K562 (cell line): ENCODE results near the gene BZW2. TPM values are rescaled to one million over a fixed set of nuclear protein-coding genes. Genes with fewer than 3 reads are reported as not detected.

ENCODE experiments used
- EGR1 ChIP-seq: fragments of 450-650 bp; conservative IDR thresholded peaks from 2 replicates; pipeline ENCODE4 v1.6.1; 2017; ENCODE audit warnings: mild to moderate bottlenecking
- EHMT2 ChIP-seq: fragments of 450-650 bp; IDR thresholded peaks from 2 replicates; pipeline ENCODE4 v1.6.1; 2018; ENCODE audit warnings: antibody characterized with exemption
- FOS ChIP-seq: IDR thresholded peaks from 3 replicates; pipeline ENCODE4 v1.6.1; 2011; ENCODE audit not compliant: insufficient read length; ENCODE audit errors: extremely low read depth
- GTF2A2 ChIP-seq: IDR thresholded peaks from 2 replicates; pipeline ENCODE4 v1.6.1; 2016; ENCODE audit warnings: mild to moderate bottlenecking, missing genetic modification characterization, missing compliant biosample characterization
- HDAC3 ChIP-seq: fragments of 450-650 bp; IDR thresholded peaks from 2 replicates; pipeline ENCODE4 v1.6.1; 2018; ENCODE audit warnings: borderline replicate concordance, mild to moderate bottlenecking, moderate library complexity; ENCODE audit not compliant: partially characterized antibody
- JUN ChIP-seq, 2 experiments: sonication (generic) in 1 of 2; formaldehyde crosslinking in 1 of 2; IDR thresholded peaks; 2 replicates each; pipeline versions ENCODE4 v1.6.1 to v1.8.0; 2012 to 2022; ENCODE audit warnings: borderline replicate concordance in 2 of 2, mild to moderate bottlenecking in 2 of 2, improper control_type of control experiment in 1 of 2, low read depth in 1 of 2, low read length in 1 of 2, missing genetic modification reagents in 1 of 2
- NCOA4 ChIP-seq: fragments of 450-650 bp; IDR thresholded peaks from 2 replicates; pipeline ENCODE4 v1.6.1; 2018; ENCODE audit warnings: mild to moderate bottlenecking; ENCODE audit not compliant: partially characterized antibody
- NONO ChIP-seq, 2 experiments: fragments of 200-400 bp in 1 of 2; fragments of 450-650 bp in 1 of 2; formaldehyde crosslinking in 1 of 2; IDR thresholded peaks; 2 replicates each; pipeline ENCODE4 v1.6.1; 2017; ENCODE audit warnings: low read depth in 2 of 2, mild to moderate bottlenecking in 2 of 2, moderate library complexity in 2 of 2, low read length in 1 of 2
- NR2C2 ChIP-seq, 2 experiments: fragments of 200-800 bp in 1 of 2; sonication (Bioruptor generic) in 1 of 2; sonication (generic) in 1 of 2; formaldehyde crosslinking in 1 of 2; IDR thresholded peaks; 2 replicates each; pipeline versions ENCODE4 v1.6.1 to v1.8.0; 2016 to 2022; ENCODE audit warnings: mild to moderate bottlenecking in 1 of 2, missing compliant biosample characterization in 1 of 2, missing genetic modification characterization in 1 of 2, missing genetic modification reagents in 1 of 2
- PCBP2 ChIP-seq: fragments of 200-400 bp; formaldehyde crosslinking; IDR thresholded peaks from 2 replicates; pipeline ENCODE4 v1.6.1; 2018; ENCODE audit warnings: low read length, low read depth, mild to moderate bottlenecking, moderate library complexity; ENCODE audit not compliant: poor library complexity, severe bottlenecking
- PRDM10 ChIP-seq: fragments of 450-650 bp; IDR thresholded peaks from 2 replicates; pipeline ENCODE4 v1.6.1; 2018; ENCODE audit not compliant: partially characterized antibody
- PRMT5 ChIP-seq: sonication (generic); formaldehyde crosslinking; IDR thresholded peaks from 2 replicates; pipeline ENCODE4 v1.5.0; 2020; ENCODE audit warnings: missing genetic modification reagents
- TAF1 ChIP-seq: IDR thresholded peaks from 2 replicates; pipeline ENCODE4 v1.6.1; 2011; ENCODE audit warnings: mild to moderate bottlenecking, low read length, moderate library complexity; ENCODE audit not compliant: insufficient read depth, control insufficient read depth, severe bottlenecking; ENCODE audit errors: extremely low read depth
- ZBTB33 ChIP-seq: sonication (generic); formaldehyde crosslinking; IDR thresholded peaks from 2 replicates; pipeline ENCODE4 v1.8.1; 2023; ENCODE audit warnings: mild to moderate bottlenecking, missing genetic modification reagents
- ZKSCAN3 ChIP-seq: fragments of 250-450 bp; sonication (Bioruptor Pico); IDR thresholded peaks from 2 replicates; pipeline ENCODE4 v1.4.0; 2020
- ZNF311 ChIP-seq: fragments of 250-450 bp; sonication (Bioruptor Pico); IDR thresholded peaks from 2 replicates; pipeline ENCODE4 v1.4.0; 2020; ENCODE audit warnings: mild to moderate bottlenecking, moderate library complexity
- ZNF445 ChIP-seq: fragments of 250-450 bp; sonication (Bioruptor Pico); IDR thresholded peaks from 2 replicates; pipeline ENCODE4 v1.4.0; 2020; ENCODE audit warnings: low read depth, mild to moderate bottlenecking, moderate library complexity
- ZNF785 ChIP-seq: fragments of 250-450 bp; sonication (Bioruptor Pico); IDR thresholded peaks from 2 replicates; pipeline ENCODE4 v1.4.0; 2020; ENCODE audit warnings: mild to moderate bottlenecking
- polyA plus RNA-seq, 8 experiments: library from polyadenylated mRNA; depleted of rRNA in 4 of 8; stranded (reverse) in 5 of 8; unstranded in 3 of 8; fragments of >200 nt; fragmentation: Nextera tagmentation in 2 of 8; fragmentation: Illumina TruSeq in 1 of 8; extraction: Ambion mirVana in 2 of 8; extraction: Trizol in 1 of 8; gene quantifications; 2 replicates each; pipeline versions ENCODE4 v1.2.1 to v1.2.3, GENCODE V29; 2011 to 2014; ENCODE audit warnings: inconsistent platforms in 1 of 8, missing spikeins in 1 of 8
- total RNA-seq, 7 experiments: library from RNA; depleted of rRNA in 6 of 7; stranded (reverse); fragments of >200 nt in 6 of 7; fragmentation: Illumina TruSeq in 2 of 7; extraction: Trizol in 2 of 7; gene quantifications; 2 replicates each; pipeline versions ENCODE4 v1.2.1 to v1.2.3, GENCODE V29; 2011 to 2021; ENCODE audit warnings: low replicate concordance in 1 of 7
- TF ChIP-seq, protein P1 (sequence below): fragments of 250-450 bp; sonication (Bioruptor Pico); IDR thresholded peaks from 2 replicates; pipeline ENCODE4 v1.4.0; 2020; ENCODE audit warnings: mild to moderate bottlenecking, moderate library complexity

BZW2 gene
- total and polyA plus RNA-seq, 9 of the 15 experiments (the other 6 are each of a cell fraction or from before 2014, with no cell fraction given): 140 to 316 (median 173) TPM

GRCh38 chr7:16648551-16648950 is 2.6 kb downstream of the BZW2 start (continued):
- TF ChIP-seq, protein P1, sequence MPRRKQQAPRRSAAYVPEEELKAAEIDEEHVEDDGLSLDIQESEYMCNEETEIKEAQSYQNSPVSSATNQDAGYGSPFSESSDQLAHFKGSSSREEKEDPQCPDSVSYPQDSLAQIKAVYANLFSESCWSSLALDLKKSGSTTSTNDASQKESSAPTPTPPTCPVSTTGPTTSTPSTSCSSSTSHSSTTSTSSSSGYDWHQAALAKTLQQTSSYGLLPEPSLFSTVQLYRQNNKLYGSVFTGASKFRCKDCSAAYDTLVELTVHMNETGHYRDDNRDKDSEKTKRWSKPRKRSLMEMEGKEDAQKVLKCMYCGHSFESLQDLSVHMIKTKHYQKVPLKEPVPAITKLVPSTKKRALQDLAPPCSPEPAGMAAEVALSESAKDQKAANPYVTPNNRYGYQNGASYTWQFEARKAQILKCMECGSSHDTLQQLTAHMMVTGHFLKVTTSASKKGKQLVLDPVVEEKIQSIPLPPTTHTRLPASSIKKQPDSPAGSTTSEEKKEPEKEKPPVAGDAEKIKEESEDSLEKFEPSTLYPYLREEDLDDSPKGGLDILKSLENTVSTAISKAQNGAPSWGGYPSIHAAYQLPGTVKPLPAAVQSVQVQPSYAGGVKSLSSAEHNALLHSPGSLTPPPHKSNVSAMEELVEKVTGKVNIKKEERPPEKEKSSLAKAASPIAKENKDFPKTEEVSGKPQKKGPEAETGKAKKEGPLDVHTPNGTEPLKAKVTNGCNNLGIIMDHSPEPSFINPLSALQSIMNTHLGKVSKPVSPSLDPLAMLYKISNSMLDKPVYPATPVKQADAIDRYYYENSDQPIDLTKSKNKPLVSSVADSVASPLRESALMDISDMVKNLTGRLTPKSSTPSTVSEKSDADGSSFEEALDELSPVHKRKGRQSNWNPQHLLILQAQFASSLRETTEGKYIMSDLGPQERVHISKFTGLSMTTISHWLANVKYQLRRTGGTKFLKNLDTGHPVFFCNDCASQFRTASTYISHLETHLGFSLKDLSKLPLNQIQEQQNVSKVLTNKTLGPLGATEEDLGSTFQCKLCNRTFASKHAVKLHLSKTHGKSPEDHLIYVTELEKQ (CRISPR knock-in tag): no peak
- TF ChIP-seq ZBTB33 (CRISPR knock-in tag): no peak
- no peak for TF ChIP-seq ZNF785
- TF ChIP-seq TAF1: no peak
- TF ChIP-seq PRDM10: peak; percentile 65
- TF ChIP-seq ZKSCAN3 (CRISPR knock-in tag): no peak
- no peak for TF ChIP-seq NR2C2 (CRISPR knock-in tag; IDR thresholded peaks at IDR 0.05)
- no peak for TF ChIP-seq NR2C2 (tag; IDR thresholded peaks at IDR 0.05)
- no peak for TF ChIP-seq FOS
- no peak for TF ChIP-seq NONO (IDR thresholded peaks at IDR 0.05; ENCODE audit: low read depth in 2 of 2, low read length in 1 of 2)
- no peak for TF ChIP-seq NCOA4
- TF ChIP-seq GTF2A2: no peak
- TF ChIP-seq EHMT2: no peak
- no peak for TF ChIP-seq HDAC3
- TF ChIP-seq PRMT5 (CRISPR knock-in tag): no peak
- TF ChIP-seq JUN (IDR thresholded peaks at IDR 0.05; ENCODE audit: borderline replicate concordance, low read depth, low read length): no peak
- TF ChIP-seq JUN (CRISPR knock-in tag; IDR thresholded peaks at IDR 0.05; ENCODE audit: borderline replicate concordance): no peak
- TF ChIP-seq ZNF311: no peak
- no peak for TF ChIP-seq PCBP2
- no peak for TF ChIP-seq ZNF445 (CRISPR knock-in tag)
- peak; percentile 66 for TF ChIP-seq EGR1
